ENCODE measurements around the gene AKR7A3. TPM values are rescaled to one million over a fixed set of nuclear protein-coding genes. Genes with fewer than 3 reads are reported as not detected.
"Not testable (repeated sequence)": the region's sequence is repeated elsewhere in the genome, so short reads cannot be mapped to it uniquely, and the experiment has no call there.

The AKR7A3 gene
- total and polyA plus RNA-seq, 8 donors = 0.26 to 2.6 (median 1.7) TPM

GRCh38 chr1:19307794-19308508 lies 19.4 kb upstream of the AKR7A3 start:
- H3K36me3 ChIP-seq = peaks cover 0 to 56% of the 10 kb centered on the region in 2 donors

GRCh38 chr1:19306941-19307340 lies 18.4 kb upstream of the AKR7A3 start:
- Histone ChIP-seq H3K9me3 (no peaks in the 10 kb centered on the region), H3K27me3 (no peaks in the 10 kb centered on the region), H3K36me3 (peaks cover 0 to 61% of the 10 kb centered on the region in 2 donors), H3K4me1 (peaks cover 7 to 11% of the 10 kb centered on the region in 2 donors), H3K4me3 (no peak overlapping the region), H3K27ac (no peak overlapping the region)
- TF ChIP-seq CTCF (IDR thresholded peaks at IDR 0.05) = no peak
- intact Hi-C loops (cut with DNase I) = no loop called here
- ATAC-seq = no peak
- DNase-seq = no peak

More at GRCh38 chr1:19307794-19308508, 19.4 kb upstream of the AKR7A3 start:
- no peak for TF ChIP-seq CTCF (IDR thresholded peaks at IDR 0.05)
- no peak for DNase-seq
- no peak for ATAC-seq
- intact Hi-C loops (cut with DNase I) = no loop called here
- Histone ChIP-seq H3K4me1 (peaks cover 10 to 15% of the 10 kb centered on the region in 2 donors), H3K4me3 (no peak overlapping the region), H3K27me3 (no peaks in the 10 kb centered on the region), H3K27ac (no peak overlapping the region), H3K9me3 (no peaks in the 10 kb centered on the region)

- DNase-seq (no peak), ATAC-seq (no peak)
- Histone ChIP-seq H3K27me3 (no peaks in the 10 kb centered on the region), H3K36me3 (peaks cover 0 to 61% of the 10 kb centered on the region in 2 donors), H3K4me3 (no peak overlapping the region), H3K9me3 (no peaks in the 10 kb centered on the region), H3K4me1 (peaks cover 3 to 4% of the 10 kb centered on the region in 2 donors), H3K27ac (no peak overlapping the region)
- TF ChIP-seq CTCF (IDR thresholded peaks at IDR 0.05) = no peak
- intact Hi-C loops (cut with DNase I) = no loop called here
Measured at GRCh38 chr1:19305880-19306279, 17.3 kb upstream of the AKR7A3 start.

- H3K27ac ChIP-seq; H3K9me3 ChIP-seq; ATAC-seq; H3K4me1 ChIP-seq; H3K4me3 ChIP-seq; intact Hi-C loops (cut with DNase I); DNase-seq; H3K27me3 ChIP-seq: not testable (repeated sequence)
- peaks cover 0 to 61% of the 10 kb centered on the region in 2 donors for H3K36me3 ChIP-seq
Measured at GRCh38 chr1:19304081-19304480, 15.5 kb upstream of the AKR7A3 start.

GRCh38 chr1:19300211-19300610 lies 11.6 kb upstream of the AKR7A3 start:
- Histone ChIP-seq H3K4me1 (no peaks in the 10 kb centered on the region), H3K27me3 (no peaks in the 10 kb centered on the region), H3K36me3 (peaks cover 0 to 28% of the 10 kb centered on the region in 2 donors), H3K27ac (no peak overlapping the region), H3K4me3 (no peak overlapping the region), H3K9me3 (peaks cover 0 to 8% of the 10 kb centered on the region in 2 donors)
- intact Hi-C loops (cut with DNase I) = no loop called here
- no peak for DNase-seq
- no peak for ATAC-seq
- TF ChIP-seq CTCF (IDR thresholded peaks at IDR 0.05) = no peak

GRCh38 chr1:19294638-19295037 lies 6.1 kb upstream of the AKR7A3 start:
- ATAC-seq = no peak
- no peak for TF ChIP-seq CTCF (IDR thresholded peaks at IDR 0.05)
- no peaks in the 10 kb centered on the region for H3K4me1 ChIP-seq
- no peaks in the 10 kb centered on the region for H3K36me3 ChIP-seq
- H3K27me3 ChIP-seq = no peaks in the 10 kb centered on the region
- no peak for DNase-seq
- peaks cover 0 to 30% of the 10 kb centered on the region in 2 donors for H3K9me3 ChIP-seq
- intact Hi-C loops (cut with DNase I) = no loop called here
- H3K27ac ChIP-seq = no peak overlapping the region
- no peak overlapping the region for H3K4me3 ChIP-seq
